GM23338 (cell line): ENCODE results near the gene PXDN. TPM values are rescaled to one million over a fixed set of nuclear protein-coding genes. Genes with fewer than 3 reads are reported as not detected.

Experiments
- ATAC-seq: fragments of 200-7000 bp; cut with Tn5 transposase; 3 replicates; pipeline ENCODE4 v1.9.1; 2020
- DNase-seq: peaks from one replicate; pipeline ENCODE4 v3.0.0-alpha.2; 2015; ENCODE audit warnings: low spot score
- H2AFZ ChIP-seq: fragments of 200-600 bp; sonication (generic); 2 replicates; pipeline ENCODE4 v1.8.0; 2016; ENCODE audit warnings: antibody characterized with exemption, mild to moderate bottlenecking, moderate library complexity
- H3F3A ChIP-seq: fragments of 200-600 bp; sonication (generic); replicated peaks from 2 replicates; pipeline ENCODE4 v1.8.0; 2017; ENCODE audit warnings: antibody characterized with exemption, mixed run types, low read depth
- H3K27ac ChIP-seq: fragments of 200-600 bp; sonication (generic); 2 replicates; pipeline ENCODE4 v1.6.1; 2016; ENCODE audit warnings: low read depth
- H3K27me3 ChIP-seq: fragments of 200-600 bp; sonication (generic); 2 replicates; pipeline ENCODE4 v1.8.0; 2016; ENCODE audit warnings: mild to moderate bottlenecking, mixed run types, moderate library complexity; ENCODE audit not compliant: insufficient read depth
- H3K36me3 ChIP-seq: fragments of 200-600 bp; sonication (generic); 2 replicates; pipeline ENCODE4 v1.8.0; 2016; ENCODE audit warnings: mild to moderate bottlenecking; ENCODE audit not compliant: insufficient read depth
- H3K4me1 ChIP-seq: fragments of 200-600 bp; sonication (generic); 2 replicates; pipeline ENCODE4 v1.8.0; 2016; ENCODE audit warnings: mild to moderate bottlenecking, moderate library complexity; ENCODE audit not compliant: insufficient read depth
- H3K4me2 ChIP-seq: fragments of 200-600 bp; sonication (generic); 2 replicates; pipeline ENCODE4 v1.7.1; 2017; ENCODE audit warnings: mixed run types
- H3K4me3 ChIP-seq: fragments of 200-600 bp; sonication (generic); 2 replicates; pipeline ENCODE4 v1.6.1; 2016; ENCODE audit warnings: mixed run types
- H3K79me2 ChIP-seq: fragments of 200-600 bp; sonication (generic); replicated peaks from 2 replicates; pipeline ENCODE4 v1.8.0; 2017; ENCODE audit warnings: mild to moderate bottlenecking; ENCODE audit not compliant: insufficient read depth
- H3K9me2 ChIP-seq: fragments of 200-600 bp; sonication (generic); 2 replicates; pipeline ENCODE4 v1.8.0; 2017; ENCODE audit not compliant: insufficient read depth
- H4K20me1 ChIP-seq: fragments of 200-600 bp; sonication (generic); replicated peaks from 2 replicates; pipeline ENCODE4 v1.8.0; 2017; ENCODE audit warnings: mild to moderate bottlenecking; ENCODE audit not compliant: insufficient read depth
- H3K27ac Mint-ChIP-seq: 2 replicates; pipeline ENCODE4 v1.8.0; 2020; ENCODE audit warnings: inconsistent platforms, mild to moderate bottlenecking, moderate library complexity, mixed read lengths
- H3K27me3 Mint-ChIP-seq: 3 replicates; pipeline ENCODE4 v1.8.0; 2022; ENCODE audit warnings: low read depth, mild to moderate bottlenecking, moderate library complexity, mixed read lengths, inconsistent platforms; ENCODE audit not compliant: insufficient read depth, poor library complexity
- H3K36me3 Mint-ChIP-seq: 3 replicates; pipeline ENCODE4 v1.8.0; 2021; ENCODE audit warnings: low read depth, mild to moderate bottlenecking, inconsistent platforms, moderate library complexity, mixed read lengths
- H3K4me1 Mint-ChIP-seq: 3 replicates; pipeline ENCODE4 v1.8.0; 2020; ENCODE audit warnings: mild to moderate bottlenecking, inconsistent platforms, mixed read lengths
- H3K4me3 Mint-ChIP-seq: 3 replicates; pipeline ENCODE4 v1.8.0; 2021; ENCODE audit warnings: moderate library complexity, mild to moderate bottlenecking, inconsistent platforms, mixed read lengths
- H3K9me3 Mint-ChIP-seq: 3 replicates; pipeline ENCODE4 v1.8.0; 2020; ENCODE audit warnings: moderate library complexity, mild to moderate bottlenecking, inconsistent platforms, mixed read lengths
- CREB1 ChIP-seq: fragments of 250-450 bp; sonication (Bioruptor Pico); IDR thresholded peaks from 2 replicates; pipeline ENCODE4 v1.5.0; 2020; ENCODE audit warnings: low read depth, mild to moderate bottlenecking, moderate library complexity
- CTCF ChIP-seq, 2 experiments: fragments of 200-600 bp in 1 of 2; sonication (generic) in 1 of 2; conservative IDR thresholded peaks; 2 replicates each; pipeline versions ENCODE4 v1.5.1 to v1.6.1; 2016 to 2017; ENCODE audit warnings: antibody characterized with exemption in 2 of 2, low read depth in 2 of 2, mild to moderate bottlenecking in 2 of 2, moderate library complexity in 1 of 2
- ETS1 ChIP-seq: IDR thresholded peaks from 2 replicates; pipeline ENCODE4 v1.6.1; 2016; ENCODE audit warnings: antibody characterized with exemption
- EZH2 ChIP-seq: fragments of 200-600 bp; sonication (generic); IDR thresholded peaks from one replicate; pipeline ENCODE4 v1.8.0; 2017; ENCODE audit warnings: antibody characterized with exemption, mild to moderate bottlenecking, low read depth; ENCODE audit not compliant: unreplicated experiment
- EZH2phosphoT487 ChIP-seq: fragments of 200-600 bp; sonication (generic); IDR thresholded peaks from one replicate; pipeline ENCODE4 v1.8.1; 2018; ENCODE audit warnings: antibody characterized with exemption; ENCODE audit not compliant: unreplicated experiment
- JUNB ChIP-seq: IDR thresholded peaks from one replicate; pipeline ENCODE4 v1.6.1; 2016; ENCODE audit warnings: antibody characterized with exemption; ENCODE audit not compliant: unreplicated experiment
- NANOG ChIP-seq: IDR thresholded peaks from 2 replicates; pipeline ENCODE4 v1.6.1; 2016; ENCODE audit warnings: antibody characterized with exemption, borderline replicate concordance
- POLR2AphosphoS5 ChIP-seq: IDR thresholded peaks from 2 replicates; pipeline ENCODE4 v1.6.1; 2016; ENCODE audit warnings: antibody characterized with exemption, low read depth
- REST ChIP-seq: IDR thresholded peaks from one replicate; pipeline ENCODE4 v1.6.1; 2018; ENCODE audit warnings: antibody characterized with exemption; ENCODE audit not compliant: unreplicated experiment
- STAT1 ChIP-seq: IDR thresholded peaks from one replicate; pipeline ENCODE4 v1.6.1; 2016; ENCODE audit warnings: antibody characterized with exemption; ENCODE audit not compliant: unreplicated experiment
- ZNF114 ChIP-seq: fragments of 250-450 bp; sonication (Bioruptor Pico); IDR thresholded peaks from 2 replicates; pipeline ENCODE4 v1.5.0; 2020; ENCODE audit warnings: mild to moderate bottlenecking, moderate library complexity
- ZNF331 ChIP-seq: fragments of 250-450 bp; sonication (Bioruptor Pico); IDR thresholded peaks from 2 replicates; pipeline ENCODE4 v1.5.0; 2020; ENCODE audit warnings: low read depth, mild to moderate bottlenecking, moderate library complexity
- ZNF462 ChIP-seq: fragments of 250-450 bp; sonication (Bioruptor Pico); IDR thresholded peaks from 2 replicates; pipeline ENCODE4 v1.5.0; 2020; ENCODE audit warnings: mild to moderate bottlenecking, moderate library complexity
- polyA plus RNA-seq: library from polyadenylated mRNA; unstranded; fragments of >200 nt; fragmentation: Nextera tagmentation; extraction: Ambion mirVana; gene quantifications from 2 replicates; pipeline ENCODE4 v1.2.1, GENCODE V29; 2016
- total RNA-seq: library from RNA; depleted of rRNA; stranded (reverse); fragments of >200 nt; shearing (Covaris generic); gene quantifications from 2 replicates; pipeline ENCODE4 v1.2.3, GENCODE V29; 2014

The PXDN gene
- total and polyA plus RNA-seq, 2 experiments from 2014 or later, result 42.2 to 225 TPM

GRCh38 chr2:1701556-1702185 lies 42.6 kb downstream of the PXDN start:
- Histone ChIP-seq H3K27ac (peak overlapping the region; percentile 59; the same call in 1 of the 2 replicates), H3K4me1 (peaks cover 16% of the 10 kb centered on the region), H3K4me2 (peak overlapping the region; percentile 43; the same call in 1 of the 2 replicates), H3K9me2 (no peaks in the 10 kb centered on the region), H4K20me1 (peaks cover 25% of the 10 kb centered on the region), H3K36me3 (no peaks in the 10 kb centered on the region), H2AFZ (no peak overlapping the region), H3K4me3 (no peak overlapping the region), H3K79me2 (peaks cover 66% of the 10 kb centered on the region), H3F3A (no peaks in the 10 kb centered on the region), H3K27me3 (no peaks in the 10 kb centered on the region)
- TF ChIP-seq POLR2AphosphoS5 (no peak), EZH2phosphoT487 (no peak), JUNB (no peak), NANOG (no peak), CREB1 (no peak), ZNF114 (CRISPR knock-in tag) (no peak), ZNF331 (CRISPR knock-in tag) (no peak), ETS1 (no peak), REST (no peak), CTCF (conservative IDR thresholded peaks at IDR 0.05; ENCODE audit: low read depth in 2 of 2) (no peak), EZH2 (no peak), STAT1 (no peak), ZNF462 (CRISPR knock-in tag) (no peak)
- Mint-ChIP-seq H3K27me3 (peaks cover 11% of the 10 kb centered on the region), H3K4me1 (peaks cover 51% of the 10 kb centered on the region), H3K27ac (no peak overlapping the region), H3K9me3 (no peaks in the 10 kb centered on the region), H3K36me3 (0 out of 3 replicates have a peak, but pooled peaks cover 2% of the 10 kb centered on the region), H3K4me3 (no peak overlapping the region; the same call in 2 of the 3 replicates)
- peak; percentile 70 for DNase-seq
- ATAC-seq, result peak; percentile 88
